Epidermal melanocyte (primary cell): ENCODE data around the gene EN2.

ENCODE experiments used
- DNase-seq: peaks from one replicate; pipeline ENCODE4 v3.0.0; 2011; ENCODE audit warnings: low spot score; ENCODE audit not compliant: insufficient read length

Gene EN2

GRCh38 chr7:155507576-155507975, 49.6 kb downstream of the EN2 start:
- DNase-seq: no peak

- DNase-seq: no peak
Observed at GRCh38 chr7:155508376-155509358, 50.7 kb downstream of the EN2 start.

DNA sequence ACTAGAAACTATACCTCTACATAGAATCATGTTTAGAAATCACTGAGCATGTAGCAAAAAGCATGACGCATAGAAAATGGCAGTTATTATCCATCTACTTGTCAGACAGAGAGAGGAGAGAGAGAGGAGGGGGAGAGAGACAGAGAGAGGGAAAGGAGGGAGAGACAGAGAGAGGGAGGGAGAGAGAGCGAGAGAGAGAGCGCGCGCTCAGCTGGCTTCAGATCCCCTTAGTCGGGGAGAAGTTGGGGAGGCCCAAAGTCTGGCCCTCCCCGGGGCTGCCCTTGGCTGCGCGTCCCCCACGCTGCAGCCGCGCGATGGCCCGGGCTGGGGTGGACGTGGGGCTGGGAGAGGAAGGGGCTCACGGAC, 51.4 kb downstream of the EN2 start:
- DNase-seq: no peak

- no peak for DNase-seq
Observed at GRCh38 chr7:155509725-155510551, 52.0 kb downstream of the EN2 start.

DNA sequence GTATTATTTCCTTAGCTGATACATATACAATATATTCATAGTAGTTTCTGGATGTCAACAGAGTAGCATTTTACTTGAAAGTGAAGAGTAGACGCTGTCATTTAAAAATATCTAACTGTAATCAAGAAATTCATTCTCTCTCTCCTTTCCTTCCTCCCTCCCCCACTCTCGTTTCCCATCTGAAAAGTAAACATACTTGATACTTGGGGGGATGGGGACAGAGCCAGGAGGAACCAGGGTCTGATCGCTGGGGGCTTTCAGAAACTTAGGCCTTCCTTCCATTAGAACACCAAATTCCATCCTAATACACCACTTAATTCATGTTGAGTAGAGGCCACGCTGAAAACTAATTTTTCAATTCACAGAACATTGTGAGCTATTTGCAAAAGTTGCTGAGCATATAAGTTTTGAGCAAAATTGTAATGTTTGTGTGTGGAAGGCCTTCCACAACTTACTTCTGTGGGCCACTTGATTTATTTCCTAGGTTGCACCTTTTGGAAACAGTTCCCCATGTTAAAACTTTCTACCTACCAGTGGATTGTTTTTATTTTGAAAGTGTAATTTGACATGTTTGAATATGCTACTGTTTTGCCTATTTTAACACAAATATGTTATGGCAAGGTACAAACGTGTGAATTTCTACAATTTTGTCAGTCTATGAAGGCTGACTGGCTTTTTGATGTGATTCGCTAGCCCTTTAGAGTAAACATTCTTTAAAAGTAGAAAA, 53.2 kb downstream of the EN2 start:
- no peak for DNase-seq

- no peak for DNase-seq
Observed at GRCh38 chr7:155511702-155511996, 53.7 kb downstream of the EN2 start.

DNA sequence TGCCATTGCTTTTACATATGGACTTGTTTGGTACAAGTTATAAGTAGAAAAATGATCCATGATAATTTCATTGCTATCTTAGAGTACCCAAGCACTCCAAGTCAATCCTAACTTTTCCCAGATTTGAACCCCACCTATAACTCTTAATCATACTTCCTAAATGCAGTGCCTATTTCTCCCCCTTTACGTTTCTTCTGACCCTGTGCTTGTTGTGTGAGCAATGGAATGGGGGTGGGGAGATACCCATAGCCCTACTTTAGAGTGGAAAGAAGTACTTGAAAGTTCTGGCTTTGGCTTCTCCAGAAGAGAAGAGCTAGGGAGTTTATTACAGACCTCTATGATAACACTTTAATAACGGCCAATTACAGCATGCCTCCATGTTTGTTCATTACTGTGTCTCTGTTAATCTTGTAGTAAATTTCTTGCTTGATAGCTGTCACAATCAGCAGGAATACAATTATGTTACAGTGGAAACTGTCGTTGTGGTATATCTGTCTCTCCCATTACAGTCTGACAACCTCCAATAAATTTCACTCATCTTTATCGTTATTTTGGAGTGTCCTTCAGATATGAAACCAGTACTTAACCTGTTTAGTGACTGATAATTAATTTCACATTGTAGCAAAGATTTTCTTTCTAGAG, 54.4 kb downstream of the EN2 start:
- DNase-seq: no peak

GRCh38 chr7:155513543-155514285, 55.8 kb downstream of the EN2 start:
- DNase-seq: no peak

DNA sequence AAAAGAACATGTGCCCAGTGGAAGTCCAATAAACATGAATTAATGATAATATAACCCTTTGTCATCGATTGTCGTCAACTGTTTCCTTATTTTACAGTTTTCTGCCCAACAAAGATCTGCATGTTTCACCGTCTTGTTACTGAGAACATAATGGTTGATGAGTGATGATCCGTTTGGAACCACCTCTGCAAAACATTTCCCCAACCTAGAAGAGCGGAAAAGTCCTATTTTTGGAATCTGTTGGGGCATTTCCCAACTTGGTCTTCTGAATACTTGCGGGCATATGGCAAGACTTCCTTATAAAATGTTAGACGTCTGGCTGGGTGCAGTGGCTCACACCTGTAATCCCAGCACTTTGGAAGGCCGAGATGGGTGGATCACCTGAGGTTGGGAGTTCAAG, 56.4 kb downstream of the EN2 start:
- DNase-seq: no peak
